ENCODE data around the gene GPR179.
A peak's percentile ranks its signal among the peaks of the same experiment; 100 is the strongest.

GPR179 gene

DNA sequence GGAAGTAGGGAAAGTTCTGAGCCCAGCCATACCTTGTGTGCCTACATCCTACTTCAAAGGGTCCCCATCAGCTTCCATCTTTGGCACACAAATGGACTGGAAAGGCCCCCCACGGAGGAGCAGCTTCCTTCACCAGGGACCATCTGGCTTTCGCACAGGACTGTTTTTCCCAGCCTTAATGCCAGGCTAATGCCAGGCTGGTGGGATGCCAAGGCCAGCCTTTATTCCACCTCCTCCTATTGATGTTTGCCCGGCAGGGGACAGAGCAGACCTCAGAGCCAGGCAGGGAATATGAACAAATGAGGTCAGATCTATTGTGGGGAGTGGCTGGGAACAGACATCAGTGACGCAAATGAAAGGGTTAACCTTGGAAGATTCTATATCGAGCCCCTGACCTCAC is 5.7 kb downstream of the GPR179 start:
- TF ChIP-seq CREB1 (IDR thresholded peaks at IDR 0.05; ENCODE audit: low read depth) = no peak

DNA sequence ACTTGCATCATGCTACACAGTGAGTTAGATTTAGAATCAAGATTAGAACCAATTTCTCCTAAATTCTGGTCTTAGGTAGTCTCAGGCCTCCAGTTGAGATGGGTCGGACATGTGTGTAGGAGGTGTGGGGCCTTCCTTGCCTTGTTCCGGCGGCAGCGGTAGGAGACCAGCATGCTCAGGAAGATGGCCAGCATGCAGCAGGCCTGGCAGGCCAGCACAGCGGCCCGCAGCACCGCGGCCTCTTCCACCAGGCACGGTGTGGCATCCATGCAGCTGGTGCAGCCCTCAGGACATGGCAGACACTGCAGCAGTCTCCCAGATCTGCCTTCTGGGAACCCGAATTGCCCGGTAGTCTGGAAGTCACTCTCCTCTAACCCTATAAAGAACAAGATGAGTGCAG is 6.9 kb downstream of the GPR179 start:
- TF ChIP-seq, protein P1, sequence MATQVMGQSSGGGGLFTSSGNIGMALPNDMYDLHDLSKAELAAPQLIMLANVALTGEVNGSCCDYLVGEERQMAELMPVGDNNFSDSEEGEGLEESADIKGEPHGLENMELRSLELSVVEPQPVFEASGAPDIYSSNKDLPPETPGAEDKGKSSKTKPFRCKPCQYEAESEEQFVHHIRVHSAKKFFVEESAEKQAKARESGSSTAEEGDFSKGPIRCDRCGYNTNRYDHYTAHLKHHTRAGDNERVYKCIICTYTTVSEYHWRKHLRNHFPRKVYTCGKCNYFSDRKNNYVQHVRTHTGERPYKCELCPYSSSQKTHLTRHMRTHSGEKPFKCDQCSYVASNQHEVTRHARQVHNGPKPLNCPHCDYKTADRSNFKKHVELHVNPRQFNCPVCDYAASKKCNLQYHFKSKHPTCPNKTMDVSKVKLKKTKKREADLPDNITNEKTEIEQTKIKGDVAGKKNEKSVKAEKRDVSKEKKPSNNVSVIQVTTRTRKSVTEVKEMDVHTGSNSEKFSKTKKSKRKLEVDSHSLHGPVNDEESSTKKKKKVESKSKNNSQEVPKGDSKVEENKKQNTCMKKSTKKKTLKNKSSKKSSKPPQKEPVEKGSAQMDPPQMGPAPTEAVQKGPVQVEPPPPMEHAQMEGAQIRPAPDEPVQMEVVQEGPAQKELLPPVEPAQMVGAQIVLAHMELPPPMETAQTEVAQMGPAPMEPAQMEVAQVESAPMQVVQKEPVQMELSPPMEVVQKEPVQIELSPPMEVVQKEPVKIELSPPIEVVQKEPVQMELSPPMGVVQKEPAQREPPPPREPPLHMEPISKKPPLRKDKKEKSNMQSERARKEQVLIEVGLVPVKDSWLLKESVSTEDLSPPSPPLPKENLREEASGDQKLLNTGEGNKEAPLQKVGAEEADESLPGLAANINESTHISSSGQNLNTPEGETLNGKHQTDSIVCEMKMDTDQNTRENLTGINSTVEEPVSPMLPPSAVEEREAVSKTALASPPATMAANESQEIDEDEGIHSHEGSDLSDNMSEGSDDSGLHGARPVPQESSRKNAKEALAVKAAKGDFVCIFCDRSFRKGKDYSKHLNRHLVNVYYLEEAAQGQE (IDR thresholded peaks at IDR 0.05; ENCODE audit: low read depth) = no peak
- TF ChIP-seq TEAD4 (IDR thresholded peaks at IDR 0.05) (no peak), EP300 (IDR thresholded peaks at IDR 0.05; ENCODE audit: borderline replicate concordance) (no peak), EGR1 (IDR thresholded peaks at IDR 0.05) (no peak), FOXM1 (IDR thresholded peaks at IDR 0.05; ENCODE audit: borderline replicate concordance, low read depth) (no peak), RAD21 (IDR thresholded peaks at IDR 0.05; ENCODE audit: low read depth) (no peak), ZBTB7A (IDR thresholded peaks at IDR 0.05; ENCODE audit: low read depth) (no peak)
- TF ChIP-seq, protein P2, sequence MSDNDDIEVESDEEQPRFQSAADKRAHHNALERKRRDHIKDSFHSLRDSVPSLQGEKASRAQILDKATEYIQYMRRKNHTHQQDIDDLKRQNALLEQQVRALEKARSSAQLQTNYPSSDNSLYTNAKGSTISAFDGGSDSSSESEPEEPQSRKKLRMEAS (IDR thresholded peaks at IDR 0.05) = no peak
- TF ChIP-seq, protein P3, sequence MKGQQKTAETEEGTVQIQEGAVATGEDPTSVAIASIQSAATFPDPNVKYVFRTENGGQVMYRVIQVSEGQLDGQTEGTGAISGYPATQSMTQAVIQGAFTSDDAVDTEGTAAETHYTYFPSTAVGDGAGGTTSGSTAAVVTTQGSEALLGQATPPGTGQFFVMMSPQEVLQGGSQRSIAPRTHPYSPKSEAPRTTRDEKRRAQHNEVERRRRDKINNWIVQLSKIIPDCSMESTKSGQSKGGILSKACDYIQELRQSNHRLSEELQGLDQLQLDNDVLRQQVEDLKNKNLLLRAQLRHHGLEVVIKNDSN (IDR thresholded peaks at IDR 0.05) = no peak

DNA sequence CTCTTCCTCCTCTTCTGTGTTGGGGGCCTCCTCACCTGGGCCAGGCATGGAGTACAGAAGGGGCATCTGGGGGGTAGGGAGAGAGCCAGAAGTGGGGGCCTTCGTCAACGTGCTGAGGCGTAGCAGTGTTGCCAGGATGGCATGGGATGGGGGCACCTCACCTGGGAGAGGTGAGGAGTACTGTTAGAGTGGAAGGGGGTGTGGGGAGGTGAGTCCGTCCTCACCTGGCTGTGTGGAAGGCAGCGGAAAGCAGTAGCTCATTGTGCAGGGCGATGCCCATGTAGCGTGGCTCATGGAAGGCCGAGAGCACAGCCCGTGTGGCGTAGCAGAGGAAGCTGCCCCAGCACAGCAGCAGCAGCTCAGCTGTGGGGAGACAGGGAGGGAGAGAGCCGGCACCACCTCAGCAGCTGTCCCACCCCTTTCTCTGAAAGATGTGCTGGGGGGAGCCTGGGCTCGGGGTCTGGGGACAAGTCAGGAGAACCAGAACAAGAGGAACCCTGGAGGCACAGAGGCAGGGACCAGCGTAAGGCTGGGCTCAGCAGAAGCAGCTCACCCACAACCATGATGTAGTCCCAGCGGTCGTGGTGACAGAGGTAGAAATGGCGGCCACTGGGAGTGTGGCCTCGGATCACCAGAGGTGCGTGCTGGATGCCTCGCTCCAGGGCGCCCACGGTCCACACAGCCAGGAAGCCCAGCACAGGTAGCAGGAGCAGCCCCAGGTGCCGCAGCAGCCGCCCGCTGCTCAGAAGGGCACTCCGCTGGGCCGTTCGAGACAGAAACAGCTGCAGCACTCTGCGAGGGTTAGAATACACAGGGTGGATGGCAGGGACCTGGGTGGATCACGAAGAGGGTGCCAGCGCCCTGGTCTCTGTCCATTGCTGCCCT is 9.0 kb downstream of the GPR179 start:
- TF ChIP-seq TEAD4 (IDR thresholded peaks at IDR 0.05) = no peak
- no peak for TF ChIP-seq CEBPB (IDR thresholded peaks at IDR 0.05)
- TF ChIP-seq TCF12 (IDR thresholded peaks at IDR 0.05; ENCODE audit: low read depth) = no peak
- TF ChIP-seq EGR1 (IDR thresholded peaks at IDR 0.05) = no peak
- TF ChIP-seq ZBTB7A (IDR thresholded peaks at IDR 0.05; ENCODE audit: low read depth) = no peak
- TF ChIP-seq, protein P1 (IDR thresholded peaks at IDR 0.05; ENCODE audit: low read depth) = no peak

DNA sequence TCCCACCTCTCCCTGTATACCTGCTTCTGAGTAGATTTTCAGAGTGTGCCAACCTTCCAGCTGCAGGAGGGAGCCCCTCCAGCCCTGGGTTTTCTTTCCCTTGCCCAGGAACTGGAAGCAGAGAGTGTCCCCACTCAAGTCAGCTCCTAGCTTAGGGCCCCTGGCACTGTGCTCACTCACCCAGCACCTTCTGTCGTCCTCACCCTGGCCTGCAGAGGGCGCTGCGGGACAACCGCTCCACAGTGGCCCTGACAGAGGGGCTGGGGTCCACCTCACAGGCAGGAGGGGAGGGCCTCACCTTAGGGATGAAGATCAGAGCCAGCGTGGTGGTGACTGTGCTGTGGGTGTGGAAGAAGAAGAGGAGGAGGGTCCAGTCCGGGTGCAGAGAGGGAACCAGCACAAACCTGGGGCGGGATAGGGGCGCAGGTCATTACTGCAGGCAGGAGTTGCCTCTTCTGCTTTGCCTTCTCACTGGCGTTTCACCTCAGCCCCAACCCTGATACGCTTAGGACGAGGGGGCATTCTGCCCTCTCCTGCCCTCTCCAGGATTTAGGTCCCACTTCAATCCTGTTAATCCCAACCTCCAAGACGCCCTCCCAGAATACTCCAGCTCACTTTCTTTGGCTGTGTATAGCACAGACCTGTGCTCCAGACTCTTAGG is 10.0 kb downstream of the GPR179 start:
- TF ChIP-seq RAD21 (IDR thresholded peaks at IDR 0.05; ENCODE audit: low read depth) (peak; percentile 84), CREB1 (IDR thresholded peaks at IDR 0.05; ENCODE audit: low read depth) (no peak), ZBTB7A (IDR thresholded peaks at IDR 0.05; ENCODE audit: low read depth) (peak; percentile 69; the same call in 1 of the 2 replicates), TAF1 (IDR thresholded peaks at IDR 0.05; ENCODE audit: low read depth) (no peak), EP300 (IDR thresholded peaks at IDR 0.05; ENCODE audit: borderline replicate concordance) (no peak), YY1 (IDR thresholded peaks at IDR 0.05; ENCODE audit: low read depth) (no peak), TEAD4 (IDR thresholded peaks at IDR 0.05) (no peak), TCF12 (IDR thresholded peaks at IDR 0.05; ENCODE audit: low read depth) (no peak), NFIC (IDR thresholded peaks at IDR 0.05) (no peak), EGR1 (IDR thresholded peaks at IDR 0.05) (no peak), CEBPB (IDR thresholded peaks at IDR 0.05) (no peak)
- TF ChIP-seq, protein P2 (IDR thresholded peaks at IDR 0.05) = no peak

DNA sequence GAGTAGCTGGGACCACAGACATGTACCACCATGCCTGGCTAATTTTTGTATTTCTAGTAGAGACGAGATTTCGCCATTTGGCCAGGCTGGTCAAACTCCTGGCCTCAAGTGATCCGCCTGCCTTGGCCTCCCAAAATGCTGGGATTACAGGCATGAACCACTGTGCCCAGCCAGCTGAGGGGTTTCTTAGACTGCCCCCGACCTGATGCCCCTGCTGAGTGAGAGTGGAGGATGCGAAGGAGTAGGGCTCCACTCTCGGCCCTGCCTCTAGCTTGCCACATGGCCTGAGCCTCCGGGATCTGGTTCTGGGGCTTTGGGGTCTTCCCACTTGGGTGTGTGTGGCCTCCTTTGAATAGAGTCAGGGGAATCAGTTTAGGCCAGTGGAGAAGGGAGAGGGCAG is 11.0 kb downstream of the GPR179 start:
- TF ChIP-seq, protein P2 (IDR thresholded peaks at IDR 0.05) = no peak
- TF ChIP-seq TCF12 (IDR thresholded peaks at IDR 0.05; ENCODE audit: low read depth) = no peak

DNA sequence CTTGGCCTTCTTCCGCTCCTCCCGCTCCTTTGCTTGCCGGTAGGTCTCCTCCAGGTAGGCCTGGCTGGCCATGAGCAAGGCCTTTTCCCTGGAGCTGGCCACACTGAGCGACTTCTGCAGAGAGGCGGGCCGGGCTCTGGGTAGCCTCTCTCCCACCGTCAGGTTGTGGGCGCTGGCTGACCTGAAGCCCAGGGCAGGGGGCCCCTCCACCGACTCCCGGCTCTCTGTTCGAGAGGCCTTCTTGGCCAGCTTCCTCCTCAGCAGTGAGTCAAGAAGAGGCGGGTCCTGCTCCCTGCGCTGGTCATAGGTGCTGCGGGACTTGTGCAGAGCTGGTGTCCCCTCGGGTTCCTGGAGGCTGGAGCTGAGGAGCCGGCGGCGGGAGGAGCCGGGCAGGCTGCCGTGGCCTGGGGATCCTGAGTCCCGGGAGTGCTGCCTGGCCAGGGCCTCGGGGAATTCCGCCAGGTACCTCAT is 12.8 kb downstream of the GPR179 start:
- TF ChIP-seq YY1 (IDR thresholded peaks at IDR 0.05; ENCODE audit: low read depth) (no peak), TAF1 (IDR thresholded peaks at IDR 0.05; ENCODE audit: low read depth) (no peak), ZBTB7A (IDR thresholded peaks at IDR 0.05; ENCODE audit: low read depth) (no peak), EP300 (IDR thresholded peaks at IDR 0.05; ENCODE audit: borderline replicate concordance) (no peak), FOXM1 (IDR thresholded peaks at IDR 0.05; ENCODE audit: borderline replicate concordance, low read depth) (no peak), EGR1 (IDR thresholded peaks at IDR 0.05) (no peak), CREB1 (IDR thresholded peaks at IDR 0.05; ENCODE audit: low read depth) (no peak), NFIC (IDR thresholded peaks at IDR 0.05) (no peak), TCF12 (IDR thresholded peaks at IDR 0.05; ENCODE audit: low read depth) (no peak), TEAD4 (IDR thresholded peaks at IDR 0.05) (no peak)
- TF ChIP-seq, protein P1 (IDR thresholded peaks at IDR 0.05; ENCODE audit: low read depth) = no peak
- TF ChIP-seq, protein P2 (IDR thresholded peaks at IDR 0.05) = no peak
- TF ChIP-seq, protein P3 (IDR thresholded peaks at IDR 0.05) = no peak
